Activated CD8-positive, alpha-beta memory T cell treated with anti-CD3 and anti-CD28 coated beads, Interleukin-2, amount 10 ng/mL, durations not matched to agents 7 days and 5 days (primary cell): ENCODE data around the gene RGMB. TPM values are rescaled to one million over a fixed set of nuclear protein-coding genes. Genes with fewer than 3 reads are reported as not detected.

Experiments
- ATAC-seq: fragments of 150-1000 bp; cut with Tn5 transposase; one replicate; pipeline ENCODE4 v1.10.0; 2021; ENCODE audit warnings: moderate library complexity
- CTCF ChIA-PET: fragments of 350-600 bp; sonication (Branson Sonifier 250); formaldehyde crosslinking; loops from one replicate; lab custom pipeline; 2021; ENCODE audit warnings: antibody characterized with exemption; lab: Charles Lee
- DNase-seq: peaks from one replicate; pipeline ENCODE4 v3.0.0-alpha.2; 2020
- H3K27ac Mint-ChIP-seq: one replicate; pipeline ENCODE4 v1.8.0; 2021; ENCODE audit warnings: mild to moderate bottlenecking, mixed read lengths
- H3K27me3 Mint-ChIP-seq: one replicate; pipeline ENCODE4 v1.8.0; 2021; ENCODE audit warnings: mixed read lengths
- H3K36me3 Mint-ChIP-seq: one replicate; pipeline ENCODE4 v1.8.0; 2021; ENCODE audit warnings: mild to moderate bottlenecking, mixed read lengths
- H3K4me1 Mint-ChIP-seq: one replicate; pipeline ENCODE4 v1.8.0; 2021; ENCODE audit warnings: mixed read lengths
- H3K4me3 Mint-ChIP-seq: one replicate; pipeline ENCODE4 v1.8.0; 2021; ENCODE audit warnings: mild to moderate bottlenecking, moderate library complexity, mixed read lengths
- H3K9me3 Mint-ChIP-seq: one replicate; pipeline ENCODE4 v1.8.0; 2022; ENCODE audit warnings: low read depth, mixed read lengths
- total RNA-seq, 2 experiments: library from RNA; stranded (reverse); gene quantifications; one replicate each; pipeline ENCODE4 v1.2.3, GENCODE V29; 2021

Gene RGMB
- total RNA-seq, 2 experiments from 2014 or later = 1.1 to 1.3 TPM

DNA sequence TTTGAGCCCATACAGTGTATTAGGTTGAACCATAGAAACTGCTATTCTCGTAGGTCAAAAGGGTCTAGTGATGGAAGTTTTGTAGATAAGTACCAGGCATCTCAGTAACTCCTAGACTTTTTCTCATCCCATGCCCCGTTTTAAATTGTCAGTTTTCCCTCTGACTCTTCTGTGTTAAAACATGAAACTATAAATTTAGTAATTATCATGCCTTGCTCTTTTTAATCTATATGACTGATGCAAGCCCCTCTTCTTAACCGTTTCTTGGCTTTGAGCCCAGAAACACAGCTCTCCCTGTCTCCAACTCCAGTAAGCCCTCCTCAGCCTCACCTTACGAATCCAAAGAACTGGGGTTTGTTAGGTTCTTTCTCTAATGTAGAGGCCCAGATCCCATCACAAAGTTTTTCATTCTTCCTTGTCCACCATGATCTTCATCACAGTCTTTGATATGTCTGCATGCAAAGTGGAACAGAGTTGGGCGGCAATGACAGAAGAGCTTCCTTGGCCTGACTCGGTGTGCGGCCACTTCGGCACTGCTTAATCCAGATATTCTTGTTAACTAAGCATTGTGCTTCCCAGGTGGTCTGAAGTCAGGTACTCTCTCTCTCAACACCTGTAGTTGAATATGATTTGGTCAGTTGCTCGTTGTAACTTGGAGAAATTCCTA lies 21.1 kb downstream of the RGMB start:
- CTCF ChIA-PET = interaction anchor here (1.5 to 6.7 kb wide), 2 partner anchors 19 to 24 kb away, joined by 3 to 60 read pairs; no protein-coding TSS in a partner anchor
- no peak for ATAC-seq

DNA sequence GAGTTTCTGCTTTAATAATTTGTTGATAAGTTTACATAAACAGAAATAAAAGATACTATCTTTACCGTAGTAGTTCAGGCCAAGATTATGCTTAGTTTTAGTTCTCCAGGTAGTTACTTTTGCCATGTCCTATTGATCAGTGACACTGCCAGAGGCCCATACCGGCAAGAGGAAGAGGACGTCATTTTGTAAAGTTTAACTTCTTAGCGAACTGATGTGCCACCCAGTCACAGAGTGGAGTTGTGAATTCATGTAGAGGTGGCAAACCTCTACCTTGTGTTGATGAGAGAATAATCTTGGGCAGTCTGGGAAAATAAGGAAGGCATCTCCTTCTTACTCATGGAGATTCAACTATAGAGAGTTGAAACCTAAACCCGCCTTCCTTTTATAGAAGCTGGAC lies 21.8 kb downstream of the RGMB start:
- Mint-ChIP-seq H3K36me3 (no peaks in the 10 kb centered on the region), H3K9me3 (no peaks in the 10 kb centered on the region), H3K4me3 (no peak overlapping the region), H3K4me1 (no peaks in the 10 kb centered on the region), H3K27ac (no peak overlapping the region), H3K27me3 (peaks cover 6% of the 10 kb centered on the region)
- CTCF ChIA-PET = interaction anchor here (1.3 to 6.7 kb wide), 4 partner anchors 18 to 94 kb away, joined by 3 to 60 read pairs (median 9); no protein-coding TSS in a partner anchor
- no peak for ATAC-seq
- no peak for DNase-seq

More for the DNA sequence above, 21.1 kb downstream of the RGMB start:
- H3K27me3 Mint-ChIP-seq = peaks cover 7% of the 10 kb centered on the region
- no peaks in the 10 kb centered on the region for H3K4me1 Mint-ChIP-seq
- H3K9me3 Mint-ChIP-seq = no peaks in the 10 kb centered on the region
- DNase-seq = no peak
- H3K27ac Mint-ChIP-seq = no peak overlapping the region
- H3K4me3 Mint-ChIP-seq = no peak overlapping the region
- H3K36me3 Mint-ChIP-seq = no peaks in the 10 kb centered on the region

DNA sequence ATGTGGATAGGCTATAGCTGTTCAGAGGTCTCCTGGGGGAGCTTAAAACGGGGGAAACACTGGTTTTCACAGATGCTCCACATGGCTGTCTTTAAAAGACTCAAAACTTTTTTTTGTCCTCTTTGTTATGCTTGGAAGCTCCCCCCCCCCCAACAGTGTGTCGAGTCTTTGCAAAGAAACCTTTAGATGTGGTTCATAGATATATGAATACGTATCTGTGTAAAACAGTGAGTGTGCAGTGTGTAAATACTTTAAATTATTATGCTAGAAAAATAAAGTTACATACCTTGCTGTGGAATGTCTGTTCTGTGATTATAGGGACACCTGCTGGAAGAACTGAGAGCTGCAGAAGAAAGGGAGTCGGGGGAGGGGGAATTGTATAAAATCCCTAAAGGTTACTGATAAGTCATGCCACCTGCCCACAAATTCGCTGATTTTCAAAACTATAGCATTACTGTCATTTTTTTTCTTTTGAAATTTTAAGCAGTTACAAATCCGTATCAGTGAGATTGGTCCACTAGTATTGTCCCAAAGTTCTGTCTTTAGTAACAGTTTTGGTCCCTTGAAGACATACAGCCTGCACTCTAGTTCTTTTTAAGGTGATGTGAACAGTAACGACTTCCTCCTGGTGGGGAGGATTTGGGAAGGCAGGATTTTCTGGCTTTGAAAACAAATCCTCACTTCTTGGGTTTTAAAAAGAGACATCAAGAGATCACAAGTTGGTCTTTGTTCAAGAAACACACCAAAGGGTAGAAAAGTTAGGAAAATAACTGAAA lies 22.9 kb downstream of the RGMB start:
- CTCF ChIA-PET = interaction anchor here (0.6 to 6.7 kb wide), 9 partner anchors 9 to 93 kb away, joined by 3 to 60 read pairs (median 5); no protein-coding TSS in a partner anchor
- Mint-ChIP-seq H3K27me3 (no peaks in the 10 kb centered on the region), H3K9me3 (no peaks in the 10 kb centered on the region), H3K36me3 (no peaks in the 10 kb centered on the region), H3K4me1 (no peaks in the 10 kb centered on the region), H3K4me3 (no peak overlapping the region), H3K27ac (no peak overlapping the region)
- ATAC-seq (no peak), DNase-seq (peak; percentile 54)

DNA sequence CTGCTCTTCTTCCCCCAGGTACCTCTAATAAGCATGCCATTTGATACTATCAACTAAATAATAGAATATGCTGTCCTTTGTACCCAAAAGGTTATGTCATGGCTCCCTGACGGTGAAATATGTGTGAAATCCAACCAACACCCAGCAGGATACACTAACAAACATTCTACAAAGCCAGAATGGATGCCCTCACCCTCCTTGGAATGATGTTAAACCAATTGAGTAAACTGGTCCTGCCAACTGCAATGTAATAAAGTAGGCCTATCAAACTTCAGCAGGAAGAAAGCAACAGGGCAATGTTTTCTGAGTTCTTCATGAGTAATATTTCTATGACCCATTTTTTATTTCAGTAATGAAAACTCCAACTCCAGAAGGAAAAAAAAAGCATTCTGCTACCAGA lies 24.9 kb downstream of the RGMB start:
- Mint-ChIP-seq H3K36me3 (no peaks in the 10 kb centered on the region), H3K27me3 (no peaks in the 10 kb centered on the region), H3K27ac (no peak overlapping the region), H3K4me3 (no peak overlapping the region), H3K4me1 (no peaks in the 10 kb centered on the region), H3K9me3 (no peaks in the 10 kb centered on the region)
- CTCF ChIA-PET = interaction anchor here (6.7 kb wide), 1 partner anchor 28 kb away, joined by 60 read pairs; no protein-coding TSS in a partner anchor
- ATAC-seq (no peak), DNase-seq (no peak)

DNA sequence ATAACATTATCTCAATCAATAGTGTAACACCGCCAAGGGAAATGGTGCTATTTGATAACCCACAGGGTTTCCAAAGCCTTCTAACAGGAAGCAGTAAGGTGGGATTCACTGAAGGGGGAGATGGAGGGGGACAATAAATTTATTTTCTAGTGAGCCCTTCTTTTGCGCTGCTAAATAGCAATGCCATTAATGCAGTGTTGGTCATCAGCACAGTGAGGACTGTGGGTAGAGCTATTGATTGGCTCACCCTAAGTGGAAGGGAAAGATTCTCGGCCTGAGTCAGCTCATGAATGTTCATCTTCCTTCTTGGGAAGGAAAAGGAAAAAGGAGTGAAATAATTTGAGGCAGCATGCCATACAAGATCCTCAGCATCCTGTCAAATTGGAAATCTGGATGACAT lies 25.4 kb downstream of the RGMB start:
- CTCF ChIA-PET = interaction anchor here (0.7 to 6.7 kb wide), 2 partner anchors 29 to 1568 kb away, joined by 3 to 60 read pairs; no protein-coding TSS in a partner anchor
- H3K4me1 Mint-ChIP-seq = no peaks in the 10 kb centered on the region
- H3K27me3 Mint-ChIP-seq = no peaks in the 10 kb centered on the region
- ATAC-seq (no peak), DNase-seq (no peak)
- no peaks in the 10 kb centered on the region for H3K36me3 Mint-ChIP-seq
- no peak overlapping the region for H3K27ac Mint-ChIP-seq
- no peaks in the 10 kb centered on the region for H3K9me3 Mint-ChIP-seq
- no peak overlapping the region for H3K4me3 Mint-ChIP-seq

DNA sequence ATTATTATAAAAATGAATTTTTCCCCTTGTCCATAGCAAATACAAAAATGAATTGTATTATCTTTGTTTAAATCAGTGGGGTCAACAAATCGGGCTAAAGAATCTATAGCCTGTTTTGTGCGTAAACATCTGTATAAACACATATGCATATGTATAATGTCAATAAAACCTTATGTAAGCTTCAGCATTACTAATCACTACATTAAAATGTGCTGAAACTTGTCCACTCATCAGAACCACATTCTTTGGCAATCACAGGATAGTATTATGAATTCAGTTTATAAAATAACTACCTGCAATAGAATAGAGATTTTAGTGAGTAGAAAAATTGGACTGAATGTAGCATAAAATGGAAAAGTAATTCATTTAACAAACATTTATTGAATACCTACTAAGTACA lies 30.6 kb downstream of the RGMB start:
- CTCF ChIA-PET = no interaction called here
- H3K27me3 Mint-ChIP-seq = no peaks in the 10 kb centered on the region
- no peak for ATAC-seq
- H3K4me1 Mint-ChIP-seq = no peaks in the 10 kb centered on the region
- H3K9me3 Mint-ChIP-seq = peaks cover 13% of the 10 kb centered on the region
- peaks cover 3% of the 10 kb centered on the region for H3K36me3 Mint-ChIP-seq
- DNase-seq = no peak
- no peak overlapping the region for H3K4me3 Mint-ChIP-seq
- no peak overlapping the region for H3K27ac Mint-ChIP-seq

DNA sequence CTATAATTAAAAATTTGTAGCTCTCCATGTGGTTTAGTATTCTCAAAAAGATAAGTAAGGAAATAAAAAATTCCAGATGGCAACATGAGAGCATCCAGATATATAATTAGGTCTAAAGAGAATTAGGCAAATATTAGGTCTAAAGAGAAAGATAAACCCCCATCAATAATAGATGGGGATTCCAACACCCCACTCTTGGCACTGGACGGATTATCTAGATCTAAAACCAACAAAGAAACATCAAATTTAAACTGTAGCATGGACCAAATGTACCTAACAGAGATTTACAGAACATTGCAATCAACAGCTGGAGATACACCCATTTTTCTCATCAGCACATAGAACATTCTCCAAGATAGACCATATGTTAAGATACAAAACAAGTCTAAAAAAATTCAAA lies 31.6 kb downstream of the RGMB start:
- H3K9me3 Mint-ChIP-seq = peaks cover 13% of the 10 kb centered on the region
- H3K27me3 Mint-ChIP-seq = no peaks in the 10 kb centered on the region
- DNase-seq (no peak), ATAC-seq (no peak)
- H3K4me3 Mint-ChIP-seq = no peak overlapping the region
- H3K4me1 Mint-ChIP-seq = no peaks in the 10 kb centered on the region
- peaks cover 3% of the 10 kb centered on the region for H3K36me3 Mint-ChIP-seq
- CTCF ChIA-PET = interaction anchor here (1.0 kb wide), 1 partner anchor 9 kb away, joined by 3 read pairs; no protein-coding TSS in a partner anchor
- no peak overlapping the region for H3K27ac Mint-ChIP-seq

DNA sequence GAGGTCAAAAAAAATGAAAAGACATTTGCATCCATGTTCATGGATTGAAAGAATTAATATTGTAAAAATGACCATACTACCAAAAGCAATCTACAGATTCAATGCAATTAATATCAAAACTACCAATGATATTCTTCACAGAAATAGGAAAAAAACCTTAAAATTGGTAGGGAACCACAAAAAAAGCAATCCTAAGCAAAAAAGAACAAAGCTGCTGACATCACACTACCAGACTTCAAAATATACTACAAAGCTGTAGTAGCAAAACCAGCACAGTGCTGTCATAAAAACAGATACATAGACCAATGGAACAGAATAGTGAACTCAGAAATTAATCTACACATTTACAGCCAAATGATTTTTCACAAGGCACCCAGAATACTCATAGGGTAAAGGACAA lies 34.3 kb downstream of the RGMB start:
- DNase-seq (no peak), ATAC-seq (no peak)
- no peaks in the 10 kb centered on the region for H3K4me1 Mint-ChIP-seq
- no peak overlapping the region for H3K4me3 Mint-ChIP-seq
- H3K27me3 Mint-ChIP-seq = no peaks in the 10 kb centered on the region
- H3K36me3 Mint-ChIP-seq = peaks cover 3% of the 10 kb centered on the region
- CTCF ChIA-PET = no interaction called here
- no peak overlapping the region for H3K27ac Mint-ChIP-seq
- peaks cover 13% of the 10 kb centered on the region for H3K9me3 Mint-ChIP-seq

DNA sequence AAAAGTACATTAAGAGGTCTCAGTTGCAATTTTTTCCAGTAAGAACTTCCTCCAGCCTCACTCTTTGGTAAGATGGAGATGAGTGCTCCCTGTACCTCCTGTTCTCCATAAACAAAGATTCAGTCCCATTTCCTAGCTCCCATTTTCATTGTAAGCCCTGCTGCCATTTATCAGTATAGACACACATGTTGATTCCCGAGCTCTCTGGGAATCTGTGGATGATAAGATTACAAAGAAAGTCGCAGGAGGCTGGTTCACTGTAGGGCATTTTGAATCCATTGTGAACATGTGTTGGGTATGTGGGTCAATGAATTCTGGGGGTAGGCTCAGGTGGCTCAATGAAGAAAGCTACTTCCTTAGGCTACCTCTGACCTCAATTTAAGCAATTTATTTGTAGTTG lies 36.7 kb downstream of the RGMB start:
- CTCF ChIA-PET = no interaction called here
- no peaks in the 10 kb centered on the region for H3K27me3 Mint-ChIP-seq
- no peak overlapping the region for H3K27ac Mint-ChIP-seq
- H3K4me1 Mint-ChIP-seq = peaks cover 3% of the 10 kb centered on the region
- DNase-seq (no peak), ATAC-seq (no peak)
- H3K36me3 Mint-ChIP-seq = peaks cover 3% of the 10 kb centered on the region
- no peak overlapping the region for H3K4me3 Mint-ChIP-seq
- peaks cover 13% of the 10 kb centered on the region for H3K9me3 Mint-ChIP-seq

DNA sequence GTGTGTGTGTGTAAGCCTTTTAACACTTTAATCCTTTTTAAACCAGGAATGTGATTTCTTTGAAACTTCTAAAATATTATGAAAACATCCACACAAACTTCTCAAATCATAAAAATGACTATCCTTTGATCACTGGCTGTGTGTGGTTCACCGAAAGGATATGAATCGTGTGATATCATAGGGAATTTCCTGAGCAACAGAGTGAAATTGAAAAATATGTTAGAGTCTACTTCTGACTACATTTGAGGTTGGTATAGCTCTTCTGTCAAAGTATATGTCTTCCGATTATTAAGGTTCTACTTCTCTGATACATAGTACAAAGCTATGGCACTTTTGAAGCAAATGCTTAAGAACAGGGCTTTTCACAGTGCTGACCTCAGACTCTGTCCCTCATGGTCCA lies 40.3 kb downstream of the RGMB start:
- H3K4me3 Mint-ChIP-seq = no peak overlapping the region
- H3K27me3 Mint-ChIP-seq = no peaks in the 10 kb centered on the region
- no peaks in the 10 kb centered on the region for H3K9me3 Mint-ChIP-seq
- no peaks in the 10 kb centered on the region for H3K36me3 Mint-ChIP-seq
- no peak for ATAC-seq
- H3K4me1 Mint-ChIP-seq = peaks cover 3% of the 10 kb centered on the region
- H3K27ac Mint-ChIP-seq = no peak overlapping the region
- CTCF ChIA-PET = interaction anchor here (1.0 to 2.1 kb wide), 2 partner anchors 27 to 45 kb away, joined by 3 to 6 read pairs; no protein-coding TSS in a partner anchor
- DNase-seq = no peak

DNA sequence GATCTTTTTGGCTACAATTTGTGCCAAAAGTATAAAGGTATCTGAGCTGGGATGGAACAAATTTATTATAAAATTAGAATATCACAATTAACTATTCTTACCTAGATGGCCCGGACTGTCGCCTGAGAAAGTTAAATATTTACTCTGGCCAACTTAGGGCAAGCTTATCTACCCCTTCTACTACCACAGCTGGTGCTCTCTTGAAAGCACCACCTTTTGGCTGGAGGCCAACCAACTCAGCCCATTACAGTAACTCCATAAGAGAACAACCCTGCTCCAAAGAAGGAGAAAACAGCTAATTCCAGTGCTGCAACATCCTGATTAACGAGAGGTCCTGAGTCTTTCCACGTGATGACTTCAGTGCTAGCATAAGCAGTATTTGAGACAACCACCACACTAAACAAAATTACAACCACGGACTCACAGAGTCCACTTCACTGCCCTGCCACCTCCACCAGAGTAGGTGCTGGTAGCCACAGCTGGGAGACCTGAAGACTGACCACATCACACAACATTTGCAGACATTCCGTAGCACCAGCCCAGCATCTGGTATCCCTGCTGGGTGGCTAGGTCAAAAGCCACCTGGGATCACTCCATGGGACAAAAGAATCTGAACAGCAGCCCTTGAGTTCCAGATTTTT lies 43.2 kb downstream of the RGMB start:
- Mint-ChIP-seq H3K9me3 (peaks cover 2% of the 10 kb centered on the region), H3K27me3 (no peaks in the 10 kb centered on the region), H3K4me3 (no peak overlapping the region), H3K27ac (no peak overlapping the region), H3K36me3 (no peaks in the 10 kb centered on the region), H3K4me1 (peaks cover 3% of the 10 kb centered on the region)
- DNase-seq = no peak
- CTCF ChIA-PET = no interaction called here
- ATAC-seq = no peak

DNA sequence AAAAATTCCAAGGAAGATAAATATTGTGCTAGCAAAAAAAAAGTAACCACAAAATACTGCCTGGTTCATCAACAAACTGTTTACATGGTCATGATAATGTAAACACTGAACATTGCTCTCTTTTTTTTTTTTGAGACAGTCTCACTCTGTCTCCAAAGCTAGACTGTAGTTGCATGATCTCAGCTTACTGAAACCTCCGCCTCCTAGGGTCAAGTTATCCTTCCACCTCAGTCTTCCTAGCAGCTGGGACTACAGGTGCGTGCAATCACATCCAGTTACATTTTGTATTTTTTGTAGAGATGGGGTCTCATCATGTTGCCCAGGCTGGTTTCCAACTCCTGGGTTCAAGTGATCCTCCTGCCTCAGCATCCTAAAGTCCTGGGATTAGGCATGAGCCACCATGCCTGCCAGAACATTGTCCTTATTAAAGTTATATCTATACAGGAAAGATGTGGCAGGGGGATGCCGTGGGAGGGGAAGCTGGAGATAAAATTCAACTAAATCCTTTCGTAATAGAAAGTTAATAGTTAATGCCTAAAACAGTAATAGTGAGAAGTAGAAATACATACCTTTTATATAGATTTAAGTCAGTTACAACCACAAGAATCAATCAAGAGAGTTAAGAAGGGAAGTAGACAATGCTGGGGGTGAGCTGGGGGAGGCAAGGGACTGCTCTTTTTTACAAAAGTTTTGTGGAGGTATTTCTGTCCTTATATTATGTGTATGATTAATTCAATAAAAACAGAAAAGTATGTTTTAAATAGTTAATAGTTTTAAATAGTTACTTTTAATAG lies 52.3 kb downstream of the RGMB start:
- H3K36me3 Mint-ChIP-seq = no peaks in the 10 kb centered on the region
- CTCF ChIA-PET = no interaction called here
- H3K27ac Mint-ChIP-seq = no peak overlapping the region

DNA sequence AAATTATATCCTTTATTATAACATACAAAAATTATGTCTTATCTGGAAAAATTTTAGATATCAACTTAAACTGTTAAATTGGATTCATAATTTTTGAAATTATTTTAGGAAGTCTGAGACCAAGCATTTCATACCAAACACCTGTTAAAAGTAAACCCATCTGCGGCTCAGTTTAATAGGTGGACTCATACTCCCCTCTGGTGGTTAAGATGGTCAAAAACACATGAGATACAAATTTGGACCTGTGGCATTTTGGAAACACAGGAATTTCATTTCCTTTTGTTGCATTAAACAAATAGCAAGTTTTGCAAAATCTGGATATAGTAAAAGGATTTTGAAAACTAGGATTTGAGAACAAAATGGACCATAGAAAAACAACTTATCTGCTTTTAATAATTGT lies 53.7 kb downstream of the RGMB start:
- Mint-ChIP-seq H3K27ac (no peak overlapping the region), H3K9me3 (no peaks in the 10 kb centered on the region), H3K36me3 (no peaks in the 10 kb centered on the region), H3K4me3 (no peak overlapping the region), H3K4me1 (no peaks in the 10 kb centered on the region), H3K27me3 (no peaks in the 10 kb centered on the region)
- CTCF ChIA-PET = no interaction called here
- ATAC-seq (no peak), DNase-seq (no peak)

More for the DNA sequence above, 52.3 kb downstream of the RGMB start:
- no peak for DNase-seq
- no peaks in the 10 kb centered on the region for H3K27me3 Mint-ChIP-seq
- ATAC-seq = no peak
- no peaks in the 10 kb centered on the region for H3K9me3 Mint-ChIP-seq
- no peaks in the 10 kb centered on the region for H3K4me1 Mint-ChIP-seq
- H3K4me3 Mint-ChIP-seq = no peak overlapping the region
